ENCODE results near the gene ZNF516. TPM values are rescaled to one million over a fixed set of nuclear protein-coding genes. Genes with fewer than 3 reads are reported as not detected.

Gene ZNF516
- total RNA-seq, 1 experiment from 2014 or later: 22.6 TPM

- Mint-ChIP-seq H3K4me3 (no peak overlapping the region), H3K27me3 (ENCODE audit: low read depth) (peaks cover 30% of the 10 kb centered on the region), H3K4me1 (peaks cover 16 to 17% of the 10 kb centered on the region in 2 experiments), H3K36me3 (ENCODE audit: insufficient read depth in 1 of 3, low read depth in 3 of 3) (no peaks in the 10 kb centered on the region), H3K27ac (no peak overlapping the region), H3K9me3 (peaks cover 0 to 3% of the 10 kb centered on the region in 2 experiments; a peak in 1 of 5 replicates)
- H3T11ph ChIP-seq (ENCODE audit: low read length): no peak overlapping the region
- H4K20me1 ChIP-seq (ENCODE audit: control insufficient read depth, insufficient read depth, insufficient read length): no peaks in the 10 kb centered on the region
- no peak overlapping the region for H2BK20ac ChIP-seq (ENCODE audit: low read depth, low read length, poor library complexity, severe bottlenecking)
- H2AK5ac ChIP-seq (ENCODE audit: insufficient read length, low read length): no peak overlapping the region
- no peak overlapping the region for H2AFZ ChIP-seq (ENCODE audit: low read length)
- no peaks in the 10 kb centered on the region for H3K79me2 ChIP-seq (ENCODE audit: insufficient read depth, low read length)
- no peak overlapping the region for H3K27ac ChIP-seq (ENCODE audit: insufficient read length, low read depth, low read length)
- peak overlapping the region; percentile 84; the same call in 1 of the 2 replicates for H2BK15ac ChIP-seq (ENCODE audit: low read depth, low read length)
- H3K4me1 ChIP-seq (ENCODE audit: insufficient read depth, low read length): no peaks in the 10 kb centered on the region
- no peak overlapping the region for H2BK120ac ChIP-seq (ENCODE audit: low read depth, low read length, poor library complexity, severe bottlenecking)
- H2BK5ac ChIP-seq (ENCODE audit: insufficient read length, low read length): no peak overlapping the region
- H3K18ac ChIP-seq (ENCODE audit: insufficient read length, low read depth, low read length): no peak overlapping the region
- no peaks in the 10 kb centered on the region for H3K79me1 ChIP-seq (ENCODE audit: insufficient read depth, low read depth, low read length, poor library complexity, severe bottlenecking)
- no peak overlapping the region for H3K56ac ChIP-seq (ENCODE audit: insufficient read length, low read depth, low read length)
- H4K91ac ChIP-seq (ENCODE audit: insufficient read length, low read depth, low read length): no peak overlapping the region
- H3K23me2 ChIP-seq (ENCODE audit: insufficient read length, low read depth, low read length, poor library complexity, severe bottlenecking): no peaks in the 10 kb centered on the region
- no peak overlapping the region for H4K5ac ChIP-seq (ENCODE audit: insufficient read length, low read depth, low read length)
- no peak overlapping the region for H3K4me2 ChIP-seq (ENCODE audit: insufficient read depth, insufficient read length, low read length)
- no peak for TF ChIP-seq CTCF (conservative IDR thresholded peaks at IDR 0.05)
- H3K9me3 ChIP-seq (ENCODE audit: control insufficient read depth, low read depth, low read length): no peaks in the 10 kb centered on the region
- no peak overlapping the region for H4K8ac ChIP-seq (replicated peaks; ENCODE audit: insufficient read length, low read depth, low read length)
- no peak overlapping the region for H3K23ac ChIP-seq (ENCODE audit: insufficient read length, low read depth, low read length)
- no peaks in the 10 kb centered on the region; the same call in 1 of the 2 replicates for H3K27me3 ChIP-seq (ENCODE audit: insufficient read depth, low read length)
- H2BK12ac ChIP-seq (ENCODE audit: insufficient read length, low read depth, low read length): no peak overlapping the region
- WGBS (ENCODE audit: extremely low coverage, insufficient read length, low lambda C conversion rate): no CpG with 5 or more reads among the region's 7 CpGs
- no peak for DNase-seq
- no peak overlapping the region for H3K9ac ChIP-seq (ENCODE audit: extremely low read depth, insufficient read length, low read length)
- H3K4ac ChIP-seq (ENCODE audit: low read depth, low read length): no peak overlapping the region
- no peak overlapping the region for H3K14ac ChIP-seq (ENCODE audit: insufficient read depth, low read length)
Measured at GRCh38 chr18:76502551-76502950, 7.5 kb upstream of the ZNF516 start.

Measured in H9 (cell line).